Cardiac fibroblast (primary cell): ENCODE data around the gene MCM3AP.
A peak's percentile ranks its signal among the peaks of the same experiment; 100 is the strongest.

Source experiments
- DNase-seq, 2 donors: peaks; one replicate each; pipeline versions ENCODE4 v3.0.0 to v3.0.0-alpha.2; 2010; ENCODE audit warnings: low read depth in 2 of 2
- H3K4me3 ChIP-seq, 2 donors: replicated peaks in 1 of 2; 1 replicate in 1 of 2; 2 replicates in 1 of 2; pipeline ENCODE4 v1.5.1; 2011; ENCODE audit warnings: low read depth in 2 of 2, low read length in 2 of 2, mild to moderate bottlenecking in 2 of 2, moderate library complexity in 1 of 2
- TF ChIP-seq, protein P1 (sequence below): IDR thresholded peaks from one replicate; pipeline ENCODE4 v1.5.1; 2011; ENCODE audit warnings: low read depth, mild to moderate bottlenecking, low read length, inconsistent platforms

Gene MCM3AP

DNA sequence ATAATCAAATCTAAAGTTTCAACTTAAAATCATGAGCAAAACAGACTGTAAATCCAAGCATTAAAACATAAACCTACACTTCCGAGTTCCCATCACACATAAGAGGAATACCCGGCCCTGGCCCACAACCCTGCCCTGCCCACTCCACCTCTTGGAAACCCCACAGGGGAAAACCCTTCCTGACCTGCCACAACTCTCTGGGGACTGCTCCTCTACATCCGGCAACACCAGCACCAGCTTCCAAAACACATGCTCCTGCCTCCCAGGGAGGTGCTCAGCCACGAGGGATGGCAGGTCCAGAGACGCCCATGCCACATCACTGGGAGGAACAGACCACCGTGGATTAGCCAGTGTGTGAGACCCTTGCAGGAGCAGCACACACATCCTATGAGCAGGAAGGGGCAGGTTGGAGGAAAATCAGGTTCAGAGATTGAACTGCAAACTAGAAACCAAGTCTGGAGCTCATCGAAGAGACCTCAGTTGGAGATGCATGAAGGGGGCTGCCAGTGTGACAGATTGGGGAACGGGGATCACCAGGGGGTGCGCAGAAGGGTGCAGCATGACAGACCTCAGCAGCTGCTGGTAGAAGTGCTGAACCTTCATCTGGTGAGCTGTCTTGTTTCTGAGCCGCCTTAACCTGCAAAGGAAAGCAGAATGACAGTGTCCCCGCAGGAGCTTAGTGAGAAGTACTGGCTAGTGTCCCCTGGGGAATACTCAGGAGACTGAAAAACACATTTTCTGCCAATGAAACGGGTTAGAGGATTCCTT is 31.0 kb downstream of the MCM3AP start:
- DNase-seq = no peak
- H3K4me3 ChIP-seq = no peak overlapping the region
- TF ChIP-seq, protein P1, sequence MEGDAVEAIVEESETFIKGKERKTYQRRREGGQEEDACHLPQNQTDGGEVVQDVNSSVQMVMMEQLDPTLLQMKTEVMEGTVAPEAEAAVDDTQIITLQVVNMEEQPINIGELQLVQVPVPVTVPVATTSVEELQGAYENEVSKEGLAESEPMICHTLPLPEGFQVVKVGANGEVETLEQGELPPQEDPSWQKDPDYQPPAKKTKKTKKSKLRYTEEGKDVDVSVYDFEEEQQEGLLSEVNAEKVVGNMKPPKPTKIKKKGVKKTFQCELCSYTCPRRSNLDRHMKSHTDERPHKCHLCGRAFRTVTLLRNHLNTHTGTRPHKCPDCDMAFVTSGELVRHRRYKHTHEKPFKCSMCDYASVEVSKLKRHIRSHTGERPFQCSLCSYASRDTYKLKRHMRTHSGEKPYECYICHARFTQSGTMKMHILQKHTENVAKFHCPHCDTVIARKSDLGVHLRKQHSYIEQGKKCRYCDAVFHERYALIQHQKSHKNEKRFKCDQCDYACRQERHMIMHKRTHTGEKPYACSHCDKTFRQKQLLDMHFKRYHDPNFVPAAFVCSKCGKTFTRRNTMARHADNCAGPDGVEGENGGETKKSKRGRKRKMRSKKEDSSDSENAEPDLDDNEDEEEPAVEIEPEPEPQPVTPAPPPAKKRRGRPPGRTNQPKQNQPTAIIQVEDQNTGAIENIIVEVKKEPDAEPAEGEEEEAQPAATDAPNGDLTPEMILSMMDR = no peak

DNA sequence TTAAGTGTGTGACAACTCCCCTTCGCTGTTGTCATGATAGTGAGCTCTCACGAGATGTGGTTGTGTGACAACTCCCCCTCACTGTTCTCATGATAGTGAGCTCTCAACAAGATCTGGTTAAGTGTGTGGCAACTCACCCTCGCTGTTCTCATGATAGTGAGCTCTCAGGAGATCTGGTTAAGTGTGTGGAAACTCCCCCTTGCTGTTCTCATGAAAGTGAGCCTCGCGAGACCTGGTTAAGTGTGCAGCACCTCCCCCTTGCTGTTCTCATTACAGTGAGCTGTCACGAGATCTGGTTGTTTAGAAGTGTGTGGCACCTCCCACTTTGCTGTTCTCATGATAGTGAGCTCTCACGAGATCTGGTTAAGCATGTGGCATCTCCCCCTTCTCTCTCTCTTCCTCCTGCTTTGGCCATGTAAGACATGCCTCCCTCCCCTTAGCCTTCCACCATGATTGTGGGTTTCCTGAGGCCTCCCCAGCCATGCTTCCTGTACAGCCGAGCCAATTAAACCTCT is 31.7 kb downstream of the MCM3AP start:
- peak; percentile 18 to 21 for DNase-seq
- H3K4me3 ChIP-seq = no peak overlapping the region
- TF ChIP-seq, protein P1 = no peak

DNA sequence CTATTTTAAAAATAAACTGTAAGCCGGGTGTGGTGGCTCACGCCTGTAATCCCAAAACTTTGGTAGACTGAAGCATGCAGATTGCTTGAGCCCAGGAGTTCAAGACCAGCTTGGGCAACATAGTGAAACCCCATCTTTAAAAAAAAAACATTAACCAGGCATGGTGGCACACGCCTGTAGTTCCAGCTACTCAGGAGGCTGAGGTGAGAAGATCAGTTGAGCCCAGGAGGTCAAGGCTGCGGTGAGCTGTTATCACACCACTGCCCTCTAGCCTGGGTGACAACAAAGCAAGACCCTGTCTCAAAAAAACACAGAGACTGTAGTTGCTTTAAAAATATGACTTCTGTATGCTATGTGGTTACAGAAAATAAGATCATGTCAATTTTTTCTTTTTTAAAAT is 32.6 kb downstream of the MCM3AP start:
- no peak overlapping the region for H3K4me3 ChIP-seq
- DNase-seq = no peak
- TF ChIP-seq, protein P1 = no peak

DNA sequence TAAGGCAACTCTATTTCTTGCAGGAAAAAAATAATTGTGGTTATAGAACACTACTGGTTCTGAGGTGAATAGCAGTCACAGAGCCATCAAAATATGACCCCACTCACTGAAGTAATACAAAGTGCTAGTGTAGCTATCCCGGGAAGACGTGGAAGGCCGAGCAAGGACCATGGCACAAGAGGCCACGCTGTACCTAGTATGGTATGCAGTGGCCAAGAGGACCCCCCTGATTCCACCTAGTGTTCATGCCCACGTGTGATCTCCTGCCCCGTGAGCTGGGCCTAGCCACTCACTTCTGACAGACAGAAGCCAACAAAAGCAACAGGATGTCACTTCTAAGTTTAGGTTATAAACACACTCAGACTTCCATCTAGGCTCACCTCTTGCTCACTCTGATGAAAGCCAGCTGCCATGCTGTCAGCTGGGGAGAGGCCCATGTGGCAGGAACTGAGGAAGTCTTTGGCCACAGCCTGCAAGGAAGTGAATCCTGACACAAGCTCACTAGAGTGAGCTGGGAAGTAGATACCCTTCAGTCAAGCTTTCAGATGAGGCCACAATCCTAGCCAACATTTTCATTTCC is 35.2 kb downstream of the MCM3AP start:
- TF ChIP-seq, protein P1 = no peak
- H3K4me3 ChIP-seq = no peak overlapping the region
- DNase-seq = peak in 1 of 2 donors; percentile 16

DNA sequence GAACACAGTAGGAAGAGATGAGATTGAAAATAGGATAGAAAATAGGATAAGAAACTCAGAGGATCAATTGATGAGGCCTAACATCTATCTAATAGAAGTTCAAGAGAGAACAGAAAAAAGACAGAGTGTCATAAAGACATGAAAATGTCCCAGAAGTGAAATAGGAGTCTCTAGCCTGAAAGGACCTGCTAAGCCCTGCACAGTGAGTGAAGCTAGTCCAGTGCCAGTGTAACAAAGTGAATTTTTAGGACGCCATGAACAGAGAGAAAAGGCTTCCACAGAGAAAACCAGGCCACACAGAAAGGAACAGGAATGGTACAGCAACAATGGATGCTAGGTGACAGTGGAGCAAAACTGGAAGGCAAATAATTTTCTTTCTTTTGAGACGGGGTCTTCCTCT is 36.6 kb downstream of the MCM3AP start:
- TF ChIP-seq, protein P1 = no peak
- H3K4me3 ChIP-seq = no peak overlapping the region
- no peak for DNase-seq

DNA sequence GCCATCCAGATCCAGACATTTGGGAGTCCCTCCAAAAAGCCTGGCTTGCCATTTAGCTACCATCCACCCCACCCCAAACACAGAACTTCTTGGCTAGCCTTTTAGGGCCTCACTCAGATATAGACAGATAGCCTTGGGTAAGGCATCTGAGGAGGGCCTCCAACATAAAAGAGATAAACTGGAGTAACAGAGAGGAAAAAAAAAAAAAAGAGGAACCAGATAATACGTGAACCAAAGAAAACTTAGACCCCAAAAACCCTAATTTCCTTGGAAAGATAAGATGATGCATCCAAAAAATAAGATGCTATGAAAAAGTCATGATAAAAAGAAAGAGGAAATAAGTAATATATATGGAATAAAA is 37.0 kb downstream of the MCM3AP start:
- no peak for DNase-seq
- TF ChIP-seq, protein P1 = no peak
- no peak overlapping the region for H3K4me3 ChIP-seq
